Globus pallidus (tissue), 1 donor: ENCODE data around the gene PCDHGA2.
"Not testable (repeated sequence)": the region's sequence is repeated elsewhere in the genome, so short reads cannot be mapped to it uniquely, and the experiment has no call there.

Experiments
- DNase-seq: peaks from one replicate; pipeline ENCODE4 v3.0.0-alpha.2; 2015; ENCODE audit warnings: low spot score

Gene PCDHGA2

DNA sequence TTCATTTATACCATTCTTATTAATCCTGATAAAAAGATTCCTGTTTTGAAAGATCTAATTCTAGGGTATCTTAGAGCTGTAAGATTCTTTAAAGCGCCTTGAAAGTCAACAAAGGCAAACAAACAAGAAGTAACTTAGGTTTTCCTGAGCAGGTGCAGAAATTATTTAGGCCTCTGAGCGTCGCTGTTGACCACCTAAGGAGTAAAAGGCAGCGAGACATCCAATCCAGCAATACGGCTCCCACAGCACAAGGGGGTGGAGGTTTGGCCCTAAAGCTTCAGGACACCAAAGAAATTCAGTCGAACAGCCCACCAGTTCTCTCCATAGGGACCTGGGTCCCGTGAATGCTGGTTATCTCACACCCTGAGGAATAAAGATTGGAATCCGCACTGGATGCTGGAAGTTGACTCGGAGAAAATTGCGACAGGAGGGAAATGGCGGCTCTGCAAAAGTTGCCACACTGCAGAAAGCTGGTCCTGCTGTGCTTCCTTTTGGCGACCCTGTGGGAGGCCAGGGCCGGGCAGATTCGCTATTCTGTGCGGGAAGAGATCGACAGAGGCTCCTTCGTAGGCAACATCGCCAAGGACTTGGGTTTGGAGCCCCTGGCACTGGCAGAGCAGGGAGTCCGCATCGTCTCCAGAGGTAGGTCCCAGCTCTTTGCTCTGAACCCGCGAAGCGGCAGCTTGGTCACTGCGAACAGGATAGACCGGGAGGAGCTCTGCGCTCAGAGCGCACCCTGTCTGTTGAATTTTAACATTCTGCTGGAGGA is at the start of gene PCDHGA2:
Gene PCDHGA2 (plus strand): TSS at position 223 of the 769 bp plus-strand sequence.
- DNase-seq: no peak

DNA sequence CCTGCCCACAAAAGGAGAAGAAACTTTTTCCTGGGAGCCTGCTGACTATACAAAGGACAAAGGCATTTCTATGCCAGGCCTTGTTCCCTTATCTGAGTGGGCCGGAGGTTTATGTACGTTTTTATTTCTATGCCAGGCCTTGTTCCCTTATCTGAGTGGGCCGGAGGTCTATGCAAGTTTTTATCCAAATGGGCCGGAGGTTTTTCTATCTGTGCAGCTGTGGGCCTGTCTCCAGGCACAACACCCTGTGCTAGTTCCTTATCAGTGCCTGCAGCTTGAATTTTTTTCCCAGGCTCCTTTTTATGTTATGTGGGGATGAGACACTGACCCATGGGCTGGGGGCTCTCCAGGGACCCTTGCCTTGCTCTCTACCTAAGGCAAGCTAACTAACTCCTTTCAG is 40.2 kb upstream of the PCDHGA2 start:
- no peak for DNase-seq

GRCh38 chr5:141303756-141304155 is 34.8 kb upstream of the PCDHGA2 start, which contains the start of gene SLC25A2:
Gene SLC25A2 (minus strand): TSS chr5:141304049. CDS start chr5:141303865, 184 bp downstream.
- DNase-seq: no peak

DNA sequence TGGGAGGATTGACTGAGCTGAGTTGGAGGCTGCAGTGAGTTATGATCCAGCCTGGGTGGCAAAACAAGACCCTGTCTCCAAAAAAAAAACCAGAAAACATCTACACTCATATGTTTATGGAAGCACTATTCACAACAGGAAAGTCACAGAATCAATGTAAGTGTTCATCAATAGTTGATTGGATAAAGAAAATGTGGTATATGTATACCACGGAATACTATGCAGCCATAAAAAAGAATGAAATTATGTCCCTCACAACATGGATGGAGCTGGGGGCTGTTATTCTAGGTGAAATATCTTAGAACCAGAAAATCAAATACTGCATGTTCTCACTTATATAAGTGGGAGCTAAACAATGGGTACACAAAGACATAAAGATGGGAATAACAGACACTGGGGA is 31.9 kb upstream of the PCDHGA2 start:
- DNase-seq: no peak

- no peak for DNase-seq
Observed at GRCh38 chr5:141313711-141314110, 24.8 kb upstream of the PCDHGA2 start.

DNA sequence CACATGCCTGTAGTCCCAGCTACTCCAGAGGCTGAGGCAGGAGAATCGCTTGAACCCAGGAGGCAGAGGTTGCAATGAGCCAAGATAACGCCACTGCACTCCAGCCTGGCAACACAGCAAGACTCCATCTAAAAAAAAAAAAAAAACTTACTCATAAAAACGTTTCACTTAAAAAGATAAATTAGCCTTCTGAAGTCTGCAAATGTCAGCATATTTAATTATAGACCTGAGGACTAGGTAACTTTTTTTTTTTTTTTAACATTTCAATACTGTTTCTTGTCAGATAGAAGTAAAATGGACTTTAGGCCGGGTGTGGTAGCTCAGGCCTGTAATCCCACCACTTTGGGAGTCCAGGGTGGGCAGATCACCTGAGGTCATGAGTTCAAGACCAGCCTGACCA is 21.6 kb upstream of the PCDHGA2 start:
- not testable (repeated sequence) for DNase-seq

DNA sequence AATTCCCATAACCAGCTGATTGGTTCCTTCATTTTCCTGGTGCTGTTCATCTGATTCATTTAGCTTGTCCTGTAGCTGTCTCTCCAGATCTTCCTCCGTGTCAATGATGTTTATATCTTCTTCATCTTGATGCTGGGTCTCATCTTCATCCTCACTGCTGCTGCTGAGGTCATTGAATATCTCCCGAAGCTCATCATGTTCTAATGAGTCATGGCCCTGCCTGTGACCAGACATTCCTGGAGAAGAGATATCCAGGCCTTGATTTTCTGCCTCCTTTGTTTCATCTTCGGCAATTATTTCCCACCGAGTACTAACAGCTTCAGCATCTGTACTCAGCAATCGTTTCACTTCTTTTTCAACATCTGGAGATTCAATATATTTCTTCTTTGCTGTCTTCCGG is 19.4 kb upstream of the PCDHGA2 start:
- no peak for DNase-seq

- DNase-seq: no peak
Observed at GRCh38 chr5:141319699-141320098, 18.9 kb upstream of the PCDHGA2 start.

DNA sequence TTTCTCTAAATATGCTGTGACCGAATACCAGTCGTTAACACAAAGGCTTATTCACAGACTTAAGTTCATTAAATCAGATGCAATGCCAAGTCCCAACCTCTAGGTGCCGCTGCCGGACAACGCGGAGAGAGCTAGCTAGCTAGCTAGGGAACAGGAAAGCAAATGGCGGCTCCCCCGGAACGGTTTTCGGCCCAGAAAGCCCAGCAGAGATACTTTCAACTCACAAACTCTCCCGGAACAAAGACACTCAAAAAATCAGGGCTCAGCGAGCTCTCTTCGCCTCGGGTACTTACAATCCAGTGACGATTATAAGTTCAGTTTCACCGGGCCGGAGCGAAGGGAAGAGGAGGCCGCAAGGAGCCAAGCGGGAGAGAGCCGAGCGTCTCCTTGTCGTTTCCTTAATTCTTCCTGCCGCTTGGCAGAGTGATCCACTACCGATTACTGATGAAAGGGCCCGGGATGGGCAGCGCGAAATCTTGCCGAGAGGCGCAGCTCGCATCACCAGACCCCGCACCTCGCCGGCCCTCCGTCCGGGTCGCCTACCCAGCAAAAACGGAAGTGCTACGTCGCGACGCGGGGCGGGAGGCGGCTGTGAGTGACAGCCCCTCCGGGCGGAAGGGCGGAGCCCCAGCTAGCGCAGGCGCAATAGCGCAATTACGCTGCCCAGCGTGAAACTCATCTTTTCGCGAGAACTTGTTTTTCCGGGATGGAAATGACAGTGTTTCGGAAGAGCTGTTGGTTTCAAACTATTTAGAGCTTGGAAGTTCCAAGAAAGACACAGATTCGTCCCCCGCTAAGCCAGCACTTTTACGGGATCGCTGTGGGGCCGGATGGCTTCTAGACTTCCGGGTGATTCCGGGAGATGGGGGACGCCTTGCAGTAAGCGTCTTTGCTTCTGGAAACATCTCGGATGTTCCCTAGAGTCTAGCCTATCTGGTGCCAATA is 18.1 kb upstream of the PCDHGA2 start, which contains the start of gene TAF7:
Gene TAF7 (minus strand): TSS at position 560 of the 945 bp plus-strand sequence. CDS start 740 bp downstream, outside the sequence.
- DNase-seq: peak; percentile 91

GRCh38 chr5:141322261-141322660 is 16.3 kb upstream of the PCDHGA2 start:
- no peak for DNase-seq

- peak; percentile 80 for DNase-seq
Observed at GRCh38 chr5:141326088-141326854, 12.3 kb upstream of the PCDHGA2 start.

- DNase-seq: no peak
Observed at GRCh38 chr5:141328231-141328630, 10.3 kb upstream of the PCDHGA2 start.

DNA sequence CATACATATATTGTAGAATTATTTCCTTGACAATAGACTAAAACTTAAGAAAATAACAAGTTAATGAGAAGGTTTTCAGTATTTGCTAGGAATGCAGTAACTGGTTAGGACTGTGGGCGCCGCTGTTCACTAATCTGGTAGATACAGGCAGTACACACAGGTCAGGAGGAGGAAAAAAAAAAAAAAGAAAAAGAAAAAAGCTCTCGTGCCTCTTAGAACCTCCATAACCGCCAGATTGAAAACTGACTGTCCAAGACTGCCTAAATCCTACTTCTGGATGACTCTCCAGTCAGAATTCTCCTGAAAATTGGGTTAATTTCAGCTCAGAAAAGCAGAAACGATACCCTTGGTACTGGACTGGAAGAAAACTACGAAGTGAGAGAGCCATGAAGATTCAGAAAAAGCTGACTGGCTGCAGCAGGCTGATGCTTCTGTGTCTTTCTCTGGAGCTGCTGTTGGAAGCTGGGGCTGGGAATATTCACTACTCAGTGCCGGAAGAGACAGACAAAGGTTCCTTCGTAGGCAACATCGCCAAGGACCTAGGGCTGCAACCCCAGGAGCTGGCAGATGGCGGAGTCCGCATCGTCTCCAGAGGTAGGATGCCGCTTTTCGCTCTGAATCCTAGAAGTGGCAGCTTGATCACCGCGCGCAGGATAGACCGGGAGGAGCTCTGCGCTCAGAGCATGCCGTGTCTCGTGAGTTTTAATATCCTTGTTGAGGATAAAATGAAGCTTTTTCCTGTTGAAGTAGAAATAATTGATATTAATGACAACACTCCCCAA is 8.1 kb upstream of the PCDHGA2 start, which contains the start of gene PCDHGA1:
Gene PCDHGA1 (plus strand): TSS at position 216 of the 782 bp plus-strand sequence.
- DNase-seq: no peak

DNA sequence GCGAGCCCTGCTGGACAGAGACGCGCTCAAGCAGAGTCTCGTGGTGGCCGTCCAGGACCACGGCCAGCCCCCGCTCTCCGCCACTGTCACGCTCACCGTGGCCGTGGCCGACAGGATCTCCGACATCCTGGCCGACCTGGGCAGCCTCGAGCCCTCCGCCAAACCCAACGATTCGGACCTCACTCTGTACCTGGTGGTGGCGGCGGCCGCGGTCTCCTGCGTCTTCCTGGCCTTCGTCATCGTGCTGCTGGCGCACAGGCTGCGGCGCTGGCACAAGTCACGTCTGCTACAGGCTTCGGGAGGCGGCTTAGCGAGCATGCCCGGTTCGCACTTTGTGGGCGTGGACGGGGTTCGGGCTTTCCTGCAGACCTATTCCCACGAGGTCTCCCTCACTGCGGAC is 6.0 kb upstream of the PCDHGA2 start:
- DNase-seq: not testable (repeated sequence)

GRCh38 chr5:141340781-141341354 is 2.3 kb downstream of the PCDHGA2 start:
- DNase-seq: not testable (repeated sequence)

GRCh38 chr5:141342773-141343172 is 4.2 kb downstream of the PCDHGA2 start:
- DNase-seq: no peak

GRCh38 chr5:141343242-141343952 is 4.8 kb downstream of the PCDHGA2 start, which contains the start of gene PCDHGA3:
Gene PCDHGA3 (plus strand): TSS chr5:141343829. CDS start chr5:141344034, 205 bp downstream.
- no peak for DNase-seq

- no peak for DNase-seq
Observed at GRCh38 chr5:141343953-141344463, 5.4 kb downstream of the PCDHGA2 start.

- DNase-seq: no peak
Observed at GRCh38 chr5:141345327-141345726, 6.8 kb downstream of the PCDHGA2 start.

GRCh38 chr5:141346017-141346416 is 7.5 kb downstream of the PCDHGA2 start:
- DNase-seq: not testable (repeated sequence)
